NCI-H128 (cell line): ENCODE results near the gene MPP2.
"Not testable (repeated sequence)": the region's sequence is repeated elsewhere in the genome, so short reads cannot be mapped to it uniquely, and the experiment has no call there.

Source experiments
- DNase-seq: peaks from one replicate; lab custom pipeline; 2025; ENCODE audit not compliant: unreplicated experiment; lab: John Stamatoyannopoulos, UW

The MPP2 gene, protein sequence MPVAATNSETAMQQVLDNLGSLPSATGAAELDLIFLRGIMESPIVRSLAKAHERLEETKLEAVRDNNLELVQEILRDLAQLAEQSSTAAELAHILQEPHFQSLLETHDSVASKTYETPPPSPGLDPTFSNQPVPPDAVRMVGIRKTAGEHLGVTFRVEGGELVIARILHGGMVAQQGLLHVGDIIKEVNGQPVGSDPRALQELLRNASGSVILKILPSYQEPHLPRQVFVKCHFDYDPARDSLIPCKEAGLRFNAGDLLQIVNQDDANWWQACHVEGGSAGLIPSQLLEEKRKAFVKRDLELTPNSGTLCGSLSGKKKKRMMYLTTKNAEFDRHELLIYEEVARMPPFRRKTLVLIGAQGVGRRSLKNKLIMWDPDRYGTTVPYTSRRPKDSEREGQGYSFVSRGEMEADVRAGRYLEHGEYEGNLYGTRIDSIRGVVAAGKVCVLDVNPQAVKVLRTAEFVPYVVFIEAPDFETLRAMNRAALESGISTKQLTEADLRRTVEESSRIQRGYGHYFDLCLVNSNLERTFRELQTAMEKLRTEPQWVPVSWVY

DNA sequence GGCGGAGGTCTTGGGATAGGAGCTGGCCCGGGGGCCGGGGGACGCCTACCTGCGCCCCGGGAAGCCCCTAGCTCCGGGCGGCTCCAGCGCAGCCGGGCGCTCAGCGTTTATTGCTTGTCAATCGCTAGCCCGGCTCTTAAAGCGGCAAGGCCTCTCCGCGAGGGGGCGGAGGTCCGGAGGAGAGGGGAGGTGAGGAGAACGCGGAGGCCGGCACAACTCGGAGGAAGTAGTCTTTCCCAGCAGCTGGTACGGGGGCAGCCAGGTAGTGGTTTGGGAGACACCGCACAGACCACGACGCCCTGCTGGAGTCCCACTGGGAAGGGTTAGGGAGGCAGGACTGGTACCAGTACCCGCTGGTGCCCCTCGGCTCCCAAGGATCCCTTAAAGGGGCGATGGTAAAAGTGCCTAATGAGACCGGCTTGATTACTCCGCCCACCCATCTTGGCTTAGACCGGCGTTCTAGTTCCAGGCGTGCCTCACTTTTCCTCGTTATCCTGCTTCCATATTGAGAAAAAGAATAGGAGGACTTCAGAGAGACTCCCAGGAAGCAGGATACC is at the start of gene MPP2:
Gene MPP2, minus strand, starts transcription at position 112 of the 557 bp plus-strand sequence. CDS start 3,076 bp downstream, outside the sequence.
- DNase-seq: no peak

DNA sequence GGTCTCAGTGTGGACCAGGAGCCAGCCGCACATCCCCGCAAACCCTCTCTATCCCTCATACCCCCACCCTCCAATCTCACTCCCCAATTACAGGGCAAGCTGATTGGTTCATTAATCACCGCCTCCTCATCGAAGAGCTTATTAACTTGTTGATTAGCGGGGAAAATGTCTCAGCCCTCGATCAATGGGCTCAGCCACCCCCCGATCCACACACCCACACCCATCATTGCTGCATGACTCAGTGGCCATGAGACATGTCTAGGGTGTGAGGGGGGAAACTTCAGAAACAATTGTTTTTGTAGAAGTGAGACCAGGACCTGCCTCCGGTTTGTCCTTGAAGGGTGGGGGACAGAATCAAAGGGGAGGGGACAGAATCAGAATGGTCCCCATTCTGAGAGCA is 48.9 kb upstream of the MPP2 start:
- DNase-seq: no peak

DNA sequence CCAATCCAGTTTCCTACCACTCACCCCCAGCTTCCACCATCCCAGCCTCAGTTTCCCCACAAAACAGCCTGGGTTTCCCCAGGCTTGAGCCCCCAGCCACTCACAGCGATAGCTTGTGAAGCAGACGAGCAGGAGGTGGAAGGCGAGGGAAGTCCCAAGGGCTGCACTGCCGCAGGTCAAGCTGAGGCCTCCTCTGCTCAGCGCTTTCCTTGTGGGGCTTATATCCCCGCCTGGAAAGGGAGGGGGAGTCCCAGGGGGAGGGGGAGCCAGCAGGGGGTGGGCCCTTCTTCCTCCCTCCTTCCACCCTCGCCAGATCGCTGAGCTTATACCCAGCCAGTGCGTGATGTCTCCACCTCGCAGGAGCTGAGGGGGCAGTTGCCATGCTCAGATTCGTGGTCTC is 46.4 kb upstream of the MPP2 start, which contains the start of gene PYY:
Gene PYY, minus strand, starts transcription at position 195 of the 400 bp plus-strand sequence. CDS start 457 bp downstream, outside the sequence.
- DNase-seq: no peak

DNA sequence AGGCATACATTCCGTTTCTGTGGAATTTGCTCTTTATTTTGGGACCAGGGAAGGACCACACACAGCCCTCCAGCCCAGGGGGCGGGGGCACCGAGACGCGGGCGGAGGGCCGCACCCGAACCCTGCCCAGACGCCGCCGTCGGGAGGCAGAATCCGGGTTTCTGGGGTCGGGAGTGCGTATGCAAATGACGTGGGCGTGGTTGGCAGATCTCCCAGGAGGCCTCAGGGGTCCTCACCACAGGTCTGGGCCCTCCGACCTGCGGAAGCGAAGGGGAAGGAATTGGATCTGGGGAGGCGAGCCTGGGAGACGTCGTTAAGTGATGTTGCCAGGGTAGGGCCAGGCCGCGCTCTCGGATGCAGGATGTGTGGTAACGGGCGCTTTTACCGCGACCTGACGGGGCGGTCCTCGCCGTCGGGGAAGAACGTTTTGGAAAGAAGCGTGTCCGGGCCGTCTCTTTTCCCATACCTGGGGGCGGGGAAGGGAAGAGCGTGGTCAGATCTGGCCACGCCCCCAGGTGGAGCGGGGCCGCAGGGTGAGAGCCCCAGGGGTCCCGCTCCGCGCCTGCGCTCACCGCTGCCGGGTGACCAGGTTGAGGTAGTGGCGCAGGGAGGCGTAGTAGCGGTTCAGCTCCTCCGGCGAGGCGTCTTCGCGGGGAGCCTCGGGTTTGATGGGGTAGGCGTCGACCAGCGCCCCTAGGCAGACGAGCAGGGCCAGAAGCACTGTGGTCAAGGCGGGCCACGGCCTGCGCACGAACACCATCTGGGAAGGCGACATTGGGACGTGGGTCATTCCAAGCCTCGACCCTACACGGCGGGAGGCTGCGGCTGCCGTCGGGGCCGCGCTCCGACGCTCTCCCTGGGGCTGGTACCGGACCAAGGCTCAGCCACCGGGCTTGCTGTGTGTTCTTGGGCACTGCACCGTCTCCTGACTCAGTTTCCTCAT is 45.7 kb upstream of the MPP2 start:
- DNase-seq: no peak

DNA sequence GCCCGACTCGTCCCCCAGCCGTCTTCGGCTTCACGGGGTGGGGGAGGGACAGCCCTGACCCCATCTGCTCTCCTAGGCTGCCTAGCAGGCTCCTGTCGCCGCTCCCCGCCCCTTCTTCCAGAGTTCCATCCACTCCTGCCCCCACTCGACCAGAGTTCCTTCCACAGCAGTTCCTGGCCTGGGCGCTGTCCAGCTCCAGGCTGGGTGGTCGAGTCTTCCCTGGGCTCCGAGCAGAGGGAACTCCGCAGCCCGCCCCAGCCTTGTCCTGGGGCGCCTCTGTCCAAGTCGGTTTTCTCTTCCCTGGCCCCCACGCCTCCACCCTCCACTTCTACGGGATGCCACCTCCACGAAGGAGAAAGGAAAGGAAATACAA is 45.0 kb upstream of the MPP2 start:
- no peak for DNase-seq

DNA sequence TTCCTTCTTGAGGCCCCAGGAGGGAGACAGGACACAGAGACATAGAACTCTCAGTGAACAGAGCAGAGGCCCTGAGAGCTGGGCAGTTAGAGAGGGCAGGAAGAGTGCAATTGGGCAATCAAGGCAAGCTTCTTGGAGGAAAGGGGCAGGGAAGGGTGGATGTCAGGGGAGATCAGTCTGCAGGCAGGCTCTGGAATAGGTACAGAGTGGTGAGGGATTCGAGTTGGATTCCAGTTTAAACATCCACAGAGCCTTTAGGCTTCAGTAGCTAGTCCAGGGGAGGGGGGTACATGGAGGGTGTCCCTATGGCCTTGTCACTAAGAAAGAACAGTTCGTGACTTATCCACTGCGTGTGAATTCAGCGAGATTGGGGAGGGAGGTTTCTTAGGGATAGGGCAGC is 44.4 kb upstream of the MPP2 start:
- DNase-seq: no peak

DNA sequence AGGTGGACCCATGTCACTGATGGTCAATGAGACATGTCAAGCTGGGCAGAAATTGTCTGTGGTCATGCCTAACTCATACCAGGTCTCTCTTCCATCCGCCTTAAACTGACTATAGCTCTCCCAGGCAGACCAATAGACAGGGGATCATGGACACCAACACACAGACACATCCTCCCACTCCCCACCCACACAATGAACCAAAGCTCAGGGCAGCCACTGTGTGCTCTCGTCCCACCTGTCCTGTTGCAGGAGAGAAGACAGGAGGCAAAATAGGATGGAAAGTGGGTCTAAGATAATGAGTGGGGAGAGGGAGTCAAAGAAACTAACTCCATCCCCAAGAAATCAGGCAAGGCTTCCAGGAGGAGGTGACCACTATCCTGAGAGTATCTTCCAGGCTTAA is 43.2 kb upstream of the MPP2 start:
- no peak for DNase-seq

DNA sequence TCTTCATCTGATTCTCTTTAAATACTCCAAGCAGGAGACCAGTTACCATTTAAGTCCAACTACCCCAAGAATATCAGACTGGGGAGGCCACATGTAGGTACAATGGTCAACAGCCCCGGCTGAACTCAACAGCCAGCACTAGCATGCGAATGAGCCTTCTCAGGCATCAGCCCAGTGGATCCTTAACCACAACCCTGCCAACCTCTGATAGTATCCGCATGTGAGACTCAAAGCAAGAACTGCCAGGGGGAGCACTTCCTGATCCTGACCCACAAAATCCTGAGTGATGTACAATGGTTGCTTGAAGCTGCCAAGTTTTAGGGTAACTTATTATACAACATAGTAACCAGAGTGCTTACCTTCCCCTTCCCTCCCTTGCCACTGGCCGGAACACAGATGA is 42.4 kb upstream of the MPP2 start:
- DNase-seq: no peak

DNA sequence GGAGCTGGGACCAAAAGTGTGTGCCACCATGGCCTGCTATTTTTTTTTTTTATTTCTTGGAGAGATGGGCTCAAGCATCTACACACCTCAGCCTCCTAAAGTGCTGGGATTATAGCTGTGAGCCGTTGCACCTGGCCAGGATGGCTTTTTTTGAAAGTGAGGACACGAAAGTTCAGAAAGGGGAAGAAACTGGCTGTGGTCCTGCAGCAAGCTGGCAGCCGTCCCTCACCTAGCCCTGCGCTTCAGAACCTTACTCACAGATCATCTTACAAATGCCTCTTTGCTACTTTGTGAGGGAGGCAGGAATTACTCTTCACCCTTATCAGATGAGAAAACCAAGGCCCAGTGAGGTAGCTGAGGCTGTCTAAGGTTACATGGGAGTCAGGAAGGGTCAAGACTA is 39.4 kb upstream of the MPP2 start:
- DNase-seq: no peak

DNA sequence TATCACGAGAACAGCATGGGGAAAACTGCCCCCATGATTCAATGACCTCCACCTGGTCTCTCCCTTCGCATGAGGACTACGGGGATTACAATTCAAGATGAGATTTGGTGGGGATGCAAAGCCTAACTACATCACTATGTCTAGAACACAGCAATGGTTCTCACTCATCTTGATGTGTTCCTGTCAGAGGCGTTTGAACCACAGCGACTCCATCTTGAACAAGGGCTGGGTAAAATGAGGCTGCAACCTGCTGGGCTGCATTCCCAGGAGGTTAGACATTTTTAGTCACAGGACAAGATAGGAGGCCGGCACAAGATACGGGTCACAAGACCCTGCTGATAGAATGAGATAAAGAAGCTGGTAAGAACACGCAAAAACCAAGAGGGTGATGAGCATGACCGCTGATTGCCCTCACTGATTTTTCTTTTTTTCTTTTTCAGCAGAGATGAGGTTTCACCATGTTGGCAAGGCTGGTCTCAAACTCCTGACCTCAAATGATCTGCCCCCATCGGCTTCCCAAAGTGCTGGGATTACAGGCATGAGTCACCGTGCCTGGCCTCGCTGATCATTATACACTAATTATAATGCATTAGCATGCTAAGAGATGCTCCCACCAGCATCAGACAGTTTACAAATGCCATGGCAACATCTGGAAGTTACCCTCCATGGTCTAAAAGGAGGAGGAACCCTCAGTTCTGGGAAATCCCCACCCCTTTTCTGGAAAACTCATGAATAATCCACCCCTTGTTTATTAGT is 37.9 kb upstream of the MPP2 start:
- DNase-seq: no peak

DNA sequence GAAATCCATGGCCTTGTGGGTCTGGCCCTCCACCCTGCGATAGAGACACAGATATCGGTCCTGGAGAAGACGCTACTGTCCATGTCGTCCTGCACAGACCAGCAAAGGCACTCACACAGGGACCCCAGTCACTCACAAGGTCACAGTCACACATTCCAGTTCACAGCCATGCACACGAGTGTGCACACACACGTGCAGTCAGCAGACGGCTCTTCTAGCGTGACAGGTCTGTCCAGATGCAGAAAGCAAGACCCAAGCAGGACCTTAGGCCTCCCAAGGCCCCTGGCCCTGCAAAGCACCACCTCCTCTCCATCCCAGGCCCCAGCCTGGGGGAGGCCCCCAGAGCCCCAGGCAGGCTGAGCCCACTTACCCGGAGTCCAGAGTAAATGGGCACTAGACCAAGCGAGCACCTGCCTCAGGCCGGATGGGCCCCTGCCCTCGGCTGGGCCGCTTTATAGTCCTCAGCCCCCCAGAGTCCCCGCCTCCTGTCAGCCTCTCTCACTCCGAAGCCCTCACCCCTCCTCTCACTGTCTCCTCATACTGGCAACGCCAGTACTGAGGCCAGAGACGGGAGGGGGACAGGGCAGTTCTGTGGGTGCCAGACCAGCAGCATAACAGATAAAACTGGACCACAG is 34.8 kb upstream of the MPP2 start, which contains the start of gene PPY:
Gene PPY, minus strand, starts transcription at position 426 of the 635 bp plus-strand sequence. CDS start 822 bp downstream, outside the sequence.
- no peak for DNase-seq

DNA sequence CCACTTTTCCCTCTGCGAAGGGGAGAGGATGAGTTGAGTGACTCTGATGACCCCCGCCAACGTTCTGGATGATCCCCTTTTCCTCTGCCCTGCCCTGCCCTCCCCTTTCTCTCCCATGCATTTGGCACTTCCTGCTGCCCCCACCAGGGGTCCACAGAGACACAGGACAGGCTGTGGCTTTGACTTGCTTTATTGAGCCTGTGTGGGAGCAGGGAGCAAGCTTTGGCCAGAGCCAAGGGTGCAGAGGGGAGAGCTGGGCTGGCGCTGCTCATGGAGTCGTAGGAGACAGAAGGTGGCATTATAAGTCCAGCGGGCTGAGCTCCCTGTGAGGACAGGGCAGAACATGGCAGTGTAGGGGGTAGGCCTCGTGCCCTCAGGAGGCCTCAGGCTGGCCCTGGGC is 33.3 kb upstream of the MPP2 start:
- no peak for DNase-seq

DNA sequence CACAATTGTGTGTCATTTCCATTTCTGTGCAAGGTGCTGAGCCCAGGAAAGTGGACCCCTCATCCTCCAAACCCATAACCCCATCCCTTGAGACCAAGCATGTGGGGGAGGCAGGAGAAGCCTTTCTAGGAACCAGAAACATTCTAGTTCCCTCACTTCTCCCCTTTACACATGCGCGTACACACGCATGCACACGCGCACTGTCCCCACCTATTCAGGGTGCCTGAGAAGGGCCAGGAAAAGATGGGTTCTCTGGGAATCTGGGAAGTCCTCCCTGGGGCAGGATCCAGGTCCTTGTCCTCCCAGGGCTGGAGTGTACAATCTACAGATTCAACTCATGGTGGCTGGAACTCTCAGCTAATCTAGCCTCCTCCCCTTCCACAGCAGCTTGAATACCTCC is 32.5 kb upstream of the MPP2 start:
- no peak for DNase-seq

DNA sequence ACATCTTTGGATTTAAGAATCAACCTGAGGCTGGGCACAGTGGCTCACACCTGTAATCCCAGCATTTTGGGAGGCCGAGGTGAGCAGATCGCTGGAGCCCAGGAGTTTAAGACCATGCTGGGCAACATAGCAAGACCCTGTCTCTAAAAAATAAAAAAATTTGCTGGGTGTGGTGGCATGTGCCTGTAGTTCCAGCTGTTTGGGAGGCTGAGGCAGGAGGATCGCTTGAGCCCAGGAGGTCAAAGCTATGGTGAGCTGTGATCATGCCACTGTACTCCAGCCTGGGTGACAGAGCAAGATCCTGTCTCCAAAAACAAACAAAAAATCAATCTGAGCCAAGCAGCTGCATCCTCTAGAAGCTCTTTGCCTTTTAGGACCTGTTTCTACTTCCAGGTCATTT is 32.1 kb upstream of the MPP2 start:
- not testable (repeated sequence) for DNase-seq

DNA sequence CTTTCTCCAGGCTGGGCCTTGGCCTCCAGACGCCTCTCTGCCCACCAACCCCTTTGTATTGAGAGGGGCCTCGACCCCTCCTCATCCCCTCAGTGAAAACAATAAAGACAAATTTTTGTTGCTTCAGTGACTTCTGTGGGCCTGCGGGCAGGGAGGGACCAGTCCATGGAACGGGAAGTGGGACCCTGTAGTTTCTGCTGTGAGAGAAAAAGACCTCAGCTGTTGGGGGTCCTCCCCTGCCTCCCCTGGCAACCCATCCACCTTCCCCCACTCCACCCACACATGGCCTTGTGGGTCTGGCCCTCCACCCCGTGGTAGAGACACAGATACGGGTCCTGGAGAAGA is 31.5 kb upstream of the MPP2 start:
- no peak for DNase-seq

DNA sequence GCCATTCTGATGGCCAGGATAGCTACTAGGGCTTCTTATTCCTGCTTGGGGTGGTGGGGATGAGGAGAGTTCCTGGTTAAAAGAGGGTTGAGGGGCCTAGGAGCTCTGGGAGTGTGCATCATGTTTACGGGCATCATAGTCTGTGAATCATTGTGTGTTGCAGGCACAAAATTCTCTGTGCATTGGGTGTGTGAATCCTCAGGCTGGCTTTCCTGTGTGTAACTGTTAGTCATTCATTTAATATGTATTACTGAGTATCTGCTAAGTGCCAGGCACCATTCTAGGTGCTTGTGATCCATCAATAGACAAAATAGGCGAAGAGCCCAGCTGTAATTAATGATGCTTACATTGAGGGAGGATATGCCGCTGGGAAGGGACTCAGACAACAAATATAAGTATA is 29.1 kb upstream of the MPP2 start:
- no peak for DNase-seq

DNA sequence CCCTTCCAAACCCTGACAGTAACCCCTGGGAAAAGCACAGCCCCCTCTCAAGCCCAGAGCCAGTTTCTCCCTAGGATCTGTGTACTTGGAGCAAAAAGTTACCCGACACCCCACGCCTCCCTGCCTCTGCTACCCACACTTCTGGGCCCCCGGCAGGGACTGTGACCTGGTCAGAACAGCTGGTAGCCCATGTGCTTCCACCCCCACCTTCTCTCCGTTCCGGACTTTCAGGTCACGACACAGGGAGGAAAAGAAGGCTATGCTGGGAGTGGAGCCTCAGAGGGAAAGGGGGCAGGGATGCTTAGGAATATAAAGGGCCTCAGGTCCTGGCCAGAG is 28.6 kb upstream of the MPP2 start:
- no peak for DNase-seq

DNA sequence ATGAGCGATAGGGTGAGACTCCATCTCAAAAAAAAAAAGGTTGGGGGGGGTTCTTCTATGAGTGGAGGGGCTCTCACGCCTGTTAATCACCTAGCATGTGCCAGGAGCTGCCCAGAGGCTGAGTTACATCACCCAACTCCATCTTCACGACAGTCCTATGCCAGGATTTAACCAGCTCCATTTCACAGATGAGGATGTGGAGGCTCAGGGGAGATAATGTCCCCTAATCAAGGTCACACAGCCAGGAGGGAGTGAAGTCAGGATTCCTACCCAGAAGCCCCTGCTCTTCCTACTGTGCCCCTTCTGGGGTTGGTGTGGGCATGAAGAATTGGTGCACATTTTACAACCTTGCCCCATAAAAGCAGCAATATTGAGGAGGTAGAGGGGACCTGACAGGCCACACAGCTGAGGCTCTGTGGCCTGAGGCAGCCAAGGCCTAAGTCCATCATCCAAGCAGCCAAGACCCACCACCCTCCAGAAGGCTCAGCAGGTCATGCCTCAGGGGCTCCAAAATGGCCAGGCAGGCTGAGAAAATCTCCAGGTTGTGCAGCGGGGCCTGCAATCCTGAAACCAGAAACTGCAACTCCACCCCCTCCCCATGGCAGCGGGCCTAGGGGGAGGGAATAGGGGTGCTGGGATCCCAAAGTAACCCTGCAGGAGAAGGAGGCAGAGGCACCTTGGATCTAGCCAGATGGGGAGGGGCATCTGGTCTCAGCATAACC is 28.0 kb upstream of the MPP2 start:
- no peak for DNase-seq

DNA sequence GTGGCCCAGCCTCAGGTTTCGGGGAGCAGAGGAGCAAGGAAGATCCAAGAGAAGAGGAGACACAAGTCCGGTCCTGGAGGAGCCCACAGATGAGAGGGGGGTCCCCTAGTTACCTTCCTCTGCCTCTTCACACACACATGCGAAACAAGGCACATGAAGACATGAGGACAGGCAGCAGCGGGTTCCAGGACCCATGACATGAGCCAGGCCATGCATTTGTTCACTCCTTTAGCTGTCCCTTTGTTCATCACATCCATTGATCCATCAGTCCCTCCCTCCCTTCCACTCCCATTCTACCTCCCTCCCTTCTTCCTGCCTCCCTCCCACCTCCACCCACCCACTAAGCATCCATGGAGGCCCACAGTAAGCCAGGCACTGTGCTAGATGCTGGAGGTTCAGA is 25.6 kb upstream of the MPP2 start:
- no peak for DNase-seq

DNA sequence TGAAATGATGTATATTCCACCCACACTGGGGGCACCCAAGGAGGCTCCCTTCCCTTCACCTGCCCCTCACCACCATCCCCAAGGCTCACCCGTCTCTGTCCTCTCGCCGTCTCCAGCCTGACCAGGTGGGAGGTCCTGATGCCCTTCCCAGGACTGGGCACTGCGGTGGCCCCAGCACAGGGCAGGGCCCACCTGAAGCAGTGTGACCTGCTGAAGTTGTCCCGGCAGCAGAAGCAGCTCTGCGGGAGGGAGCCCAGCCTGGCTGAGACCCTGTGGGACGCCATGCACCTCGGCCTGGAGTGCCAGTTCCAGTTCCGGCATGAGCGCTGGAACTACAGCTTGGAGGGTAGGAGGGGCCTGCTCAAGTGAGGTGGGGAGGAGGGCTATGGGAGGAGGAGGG is 25.0 kb upstream of the MPP2 start:
- no peak for DNase-seq
